Dermis microvascular lymphatic vessel endothelial cell (primary cell): Measurements from ENCODE around the gene CFAP161. TPM values are rescaled to one million over a fixed set of nuclear protein-coding genes. Genes with fewer than 3 reads are reported as not detected.

ENCODE experiments used
- DNase-seq, 2 donors: peaks; one replicate each; pipeline versions ENCODE4 v3.0.0 to v3.0.0-alpha.2; 2010; ENCODE audit warnings: low read depth in 2 of 2
- total RNA-seq: library from RNA; depleted of rRNA; stranded (reverse); fragments of >200 nt; gene quantifications from 2 replicates; pipeline ENCODE4 v1.2.1, GENCODE V29; 2014

The CFAP161 gene
- total RNA-seq = 0.38 and 0.90 TPM in 2 replicates

- peak; percentile 23 to 67 for DNase-seq
Observed at GRCh38 chr15:81133782-81134461, at the start of gene CFAP161. TSS of gene CFAP161 (plus strand) at chr15:81134270. CDS start at chr15:81134330, 60 bp downstream.

GRCh38 chr15:81084716-81085115, 49.4 kb upstream of the CFAP161 start:
- no peak for DNase-seq

DNA sequence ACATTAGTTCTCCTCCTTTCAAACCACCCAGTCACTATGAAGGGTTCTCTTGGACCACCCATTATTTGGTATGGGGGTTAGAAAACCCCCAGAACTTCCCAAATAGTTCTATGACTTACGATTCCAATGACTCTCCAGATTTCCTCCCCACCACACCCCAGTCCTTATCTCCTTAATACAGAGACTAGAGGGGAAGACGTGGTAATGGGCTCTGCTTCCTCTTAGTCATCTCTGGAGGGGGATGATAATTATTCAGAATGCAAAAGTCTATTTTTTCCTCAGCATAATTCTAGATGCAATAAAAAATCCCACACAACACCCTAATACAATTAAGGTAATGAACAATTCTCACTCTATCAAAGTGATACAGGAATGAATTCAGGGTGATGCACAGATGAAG, 48.9 kb upstream of the CFAP161 start:
- peak in 1 of 2 donors; percentile 64 for DNase-seq

DNA sequence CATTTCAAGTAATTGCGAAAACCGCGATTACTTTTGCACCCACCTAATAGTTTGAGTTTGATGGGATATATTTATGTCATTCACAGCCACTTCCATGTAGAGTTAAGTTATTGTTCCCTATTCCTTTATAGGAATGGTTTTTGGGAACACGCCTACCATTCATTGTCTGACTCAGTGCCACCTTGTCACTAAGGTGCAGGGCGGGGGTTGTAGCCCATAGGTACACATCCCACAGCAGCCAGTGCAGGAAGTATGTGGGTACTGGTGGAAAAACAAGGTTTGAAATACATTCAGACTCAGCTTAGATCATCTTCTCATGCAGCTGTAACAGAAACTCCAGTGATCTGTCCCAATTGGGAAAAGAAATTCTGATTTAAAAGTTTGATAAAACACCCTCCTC, 48.2 kb upstream of the CFAP161 start:
- DNase-seq = no peak

DNA sequence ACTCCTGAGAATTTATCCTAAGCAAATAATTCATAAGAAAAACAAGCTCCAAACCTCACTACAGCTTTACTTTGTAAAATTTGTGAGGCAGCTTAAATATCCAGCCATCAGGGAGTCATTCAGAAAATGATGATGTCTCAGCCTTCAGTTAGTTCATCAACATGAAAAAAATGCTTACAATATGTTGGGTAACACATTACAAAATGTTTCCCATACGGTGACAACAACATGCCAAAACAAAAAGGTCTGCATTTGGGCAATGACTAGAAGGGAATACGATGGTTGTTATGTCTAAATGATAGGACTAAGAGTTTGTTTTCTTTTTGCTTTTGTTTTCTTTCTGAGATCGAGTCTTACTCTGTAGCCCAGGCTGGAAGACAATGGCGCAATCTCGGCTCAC, 47.0 kb upstream of the CFAP161 start:
- DNase-seq = no peak

DNA sequence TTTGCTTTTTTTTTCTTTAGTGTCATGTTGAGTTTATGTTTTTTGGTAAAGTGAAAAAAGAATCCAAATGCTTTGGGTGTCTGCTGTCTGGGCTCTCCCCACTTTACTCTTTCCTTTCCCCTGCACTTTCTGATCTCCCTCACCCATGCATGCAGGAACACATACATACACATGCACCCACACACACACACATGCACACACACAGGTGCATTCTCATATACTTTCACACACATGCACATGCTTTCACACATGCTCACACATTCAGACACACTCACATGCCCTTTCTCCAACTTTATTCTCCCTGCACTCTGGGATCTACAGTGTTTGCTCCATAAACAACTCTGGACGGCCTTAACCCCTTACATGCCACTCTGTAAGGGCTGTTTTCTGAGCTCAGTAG, 46.4 kb upstream of the CFAP161 start:
- no peak for DNase-seq

DNA sequence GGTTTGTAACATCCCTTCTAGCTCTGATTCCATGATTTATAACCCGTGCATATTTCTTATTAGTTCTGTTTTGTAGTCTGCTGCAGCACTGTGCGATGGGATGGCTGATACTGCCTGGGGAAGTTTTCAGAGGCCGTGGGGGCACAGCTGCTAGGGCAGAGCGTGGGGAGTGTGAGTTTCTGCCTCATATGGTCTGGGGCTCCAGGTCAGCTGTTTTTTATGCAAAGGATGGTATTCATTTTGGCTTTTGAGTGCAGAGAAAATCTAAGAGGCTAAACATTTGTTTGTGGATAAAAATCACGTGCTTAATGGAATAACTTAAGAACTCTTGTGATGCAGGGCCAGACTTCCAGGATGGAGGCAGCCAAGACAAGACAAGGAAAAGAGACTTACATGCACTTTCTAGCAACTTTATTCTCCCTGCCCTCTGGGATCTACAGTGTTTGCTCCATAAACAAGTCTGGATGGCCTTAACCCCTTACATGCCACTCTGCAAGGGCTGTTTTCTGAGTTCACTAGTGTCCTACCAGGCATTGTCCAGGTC, 45.5 kb upstream of the CFAP161 start:
- DNase-seq = no peak

GRCh38 chr15:81091889-81092558, 42.0 kb upstream of the CFAP161 start:
- peak in 1 of 2 donors; percentile 95 for DNase-seq

DNA sequence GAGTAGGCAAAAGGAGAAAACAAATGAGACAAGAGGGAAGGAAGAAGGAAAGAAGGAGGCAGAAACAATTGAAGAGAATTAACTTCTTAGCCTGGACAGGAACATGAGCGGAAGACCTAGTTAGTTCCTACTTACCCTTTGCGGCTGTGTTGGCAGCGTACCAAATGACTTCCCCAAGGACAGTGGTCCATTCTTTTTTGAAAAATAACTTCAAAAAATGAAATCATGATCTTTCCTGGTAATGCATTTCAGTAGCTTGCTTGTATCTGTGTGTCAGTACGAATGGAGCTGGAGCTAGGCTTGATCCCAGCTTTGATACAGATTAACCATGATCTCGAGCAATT, 41.5 kb upstream of the CFAP161 start:
- no peak for DNase-seq

DNA sequence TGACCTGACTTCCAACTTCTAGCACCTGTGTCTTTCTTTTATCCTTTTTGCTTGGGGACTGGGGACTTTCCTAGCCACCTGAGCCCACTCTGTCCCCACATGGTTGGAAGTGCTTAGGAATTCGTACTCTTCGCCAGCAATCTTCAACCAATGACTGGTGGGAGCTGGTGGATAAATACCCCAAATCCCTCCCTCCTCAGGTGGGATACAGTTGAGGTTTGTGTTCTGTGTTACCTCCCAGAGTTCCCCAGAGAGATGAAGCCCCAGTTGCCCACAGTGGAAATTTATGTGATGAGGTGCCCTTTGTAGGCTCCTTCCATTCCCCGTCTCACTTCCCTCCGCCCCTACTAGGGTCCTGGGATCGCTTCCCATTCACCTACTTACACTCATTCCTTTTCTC, 40.1 kb upstream of the CFAP161 start:
- no peak for DNase-seq

- no peak for DNase-seq
Observed at GRCh38 chr15:81095690-81096365, 38.2 kb upstream of the CFAP161 start.

- no peak for DNase-seq
Observed at GRCh38 chr15:81096398-81096797, 37.7 kb upstream of the CFAP161 start.

GRCh38 chr15:81097116-81097889, 36.8 kb upstream of the CFAP161 start:
- peak in 1 of 2 donors; percentile 68 for DNase-seq

DNA sequence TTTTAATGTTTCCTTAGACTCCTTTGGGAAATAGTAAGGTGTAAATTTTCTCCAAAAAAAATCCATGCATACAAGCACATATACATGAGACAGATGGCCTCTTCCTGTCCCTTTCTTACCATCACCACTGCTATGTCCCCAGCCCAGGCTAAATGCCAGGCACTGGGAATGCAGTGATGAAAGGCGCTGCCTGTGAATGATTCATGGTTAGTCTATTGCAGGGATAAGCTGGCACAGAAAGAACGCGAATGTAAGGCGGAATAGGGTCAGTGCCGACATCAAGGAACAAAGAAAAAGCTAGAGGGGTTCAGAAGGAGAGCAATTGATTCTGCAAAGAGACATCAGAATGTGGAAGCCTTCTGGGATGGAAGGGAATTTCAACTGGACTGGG, 36.2 kb upstream of the CFAP161 start:
- peak in 1 of 2 donors; percentile 67 for DNase-seq

GRCh38 chr15:81098349-81098748, 35.7 kb upstream of the CFAP161 start:
- no peak for DNase-seq

- DNase-seq = peak; percentile 67 to 80
Observed at GRCh38 chr15:81098861-81099651, 35.0 kb upstream of the CFAP161 start.

GRCh38 chr15:81101894-81102815, 31.9 kb upstream of the CFAP161 start:
- DNase-seq = no peak

DNA sequence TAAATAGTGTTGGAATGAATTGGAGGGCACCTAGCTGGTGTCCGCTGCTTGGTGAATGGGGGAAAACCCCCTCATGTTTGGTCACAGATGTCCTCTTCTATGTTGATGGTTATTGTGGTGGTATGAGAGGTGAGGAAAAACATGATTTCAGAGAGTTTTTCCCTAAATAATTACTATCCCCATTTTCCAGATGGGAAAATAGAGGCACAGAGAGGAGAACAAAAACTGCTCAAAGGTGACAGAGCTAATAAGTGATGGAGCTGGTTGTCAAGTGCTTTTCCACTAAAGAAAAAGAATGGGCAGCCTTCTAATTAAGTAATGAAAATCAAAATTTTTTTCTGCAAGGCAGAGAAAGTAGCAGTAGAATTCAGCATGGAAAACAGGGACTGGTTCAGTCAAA, 30.2 kb upstream of the CFAP161 start:
- no peak for DNase-seq

GRCh38 chr15:81105545-81105944, 28.5 kb upstream of the CFAP161 start:
- peak in 1 of 2 donors; percentile 6 for DNase-seq

DNA sequence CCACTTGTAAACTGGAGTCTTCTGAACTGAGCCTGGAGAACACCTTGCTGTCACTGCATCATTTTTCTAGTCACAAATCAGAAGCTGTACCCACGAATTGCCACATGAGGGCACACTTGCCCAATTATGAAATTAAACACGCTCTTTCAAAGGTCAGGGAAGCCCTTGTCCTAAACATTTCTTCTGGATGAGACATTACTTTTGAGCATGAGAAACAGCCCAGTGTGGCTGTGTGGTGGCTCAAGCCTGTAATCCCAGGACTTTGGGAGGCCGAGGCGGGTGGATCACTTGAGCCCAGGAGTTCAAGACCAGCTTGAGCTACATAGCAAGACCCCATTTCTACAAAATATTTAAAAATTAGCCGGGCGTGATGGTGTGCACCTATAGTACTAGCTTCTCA, 27.5 kb upstream of the CFAP161 start:
- peak in 1 of 2 donors; percentile 66 for DNase-seq
